Neural progenitor cell (in vitro differentiated cells): ENCODE measurements around the gene PROCR. TPM values are rescaled to one million over a fixed set of nuclear protein-coding genes. Genes with fewer than 3 reads are reported as not detected.

Source experiments
- DNase-seq: peaks from one replicate; pipeline ENCODE4 v3.0.0-alpha.2; 2016; ENCODE audit warnings: low spot score
- H2AFZ ChIP-seq: fragments of 200-600 bp; sonication (generic); replicated peaks from 2 replicates; pipeline ENCODE4 v1.6.1; 2016; ENCODE audit warnings: antibody characterized with exemption
- H3F3A ChIP-seq: fragments of 200-600 bp; sonication (generic); 2 replicates; pipeline ENCODE4 v1.6.1; 2016; ENCODE audit warnings: antibody characterized with exemption, low read depth
- H3K27ac ChIP-seq: fragments of 200-600 bp; sonication (generic); 2 replicates; pipeline ENCODE4 v1.5.1; 2016; ENCODE audit warnings: mild to moderate bottlenecking
- H3K27me3 ChIP-seq: fragments of 200-600 bp; sonication (generic); 2 replicates; pipeline ENCODE4 v1.6.1; 2016; ENCODE audit warnings: mild to moderate bottlenecking, moderate library complexity
- H3K36me3 ChIP-seq: fragments of 200-600 bp; sonication (generic); 2 replicates; pipeline ENCODE4 v1.5.1; 2016
- H3K4me1 ChIP-seq: fragments of 200-600 bp; sonication (generic); 2 replicates; pipeline ENCODE4 v1.6.1; 2016; ENCODE audit warnings: mixed run types
- H3K4me2 ChIP-seq: fragments of 200-600 bp; sonication (generic); 2 replicates; pipeline ENCODE4 v1.6.1; 2016
- H3K4me3 ChIP-seq: fragments of 200-600 bp; sonication (generic); 2 replicates; pipeline ENCODE4 v1.5.1; 2016
- H3K79me2 ChIP-seq: fragments of 200-600 bp; sonication (generic); 2 replicates; pipeline ENCODE4 v1.6.1; 2016; ENCODE audit warnings: low read depth
- H3K9ac ChIP-seq: fragments of 200-600 bp; sonication (generic); 2 replicates; pipeline ENCODE4 v1.6.1; 2016
- H3K9me3 ChIP-seq: fragments of 200-600 bp; sonication (generic); 2 replicates; pipeline ENCODE4 v1.5.1; 2016; ENCODE audit warnings: low read depth
- H4K20me1 ChIP-seq: fragments of 200-600 bp; sonication (generic); 2 replicates; pipeline ENCODE4 v1.6.1; 2016; ENCODE audit warnings: low read depth
- H3K27ac Mint-ChIP-seq: 3 replicates; pipeline ENCODE4 v1.8.0; 2021; ENCODE audit warnings: mixed read lengths
- H3K27me3 Mint-ChIP-seq: 2 replicates; pipeline ENCODE4 v1.8.0; 2022; ENCODE audit warnings: low read depth, mild to moderate bottlenecking, inconsistent platforms, moderate library complexity, mixed read lengths; ENCODE audit not compliant: insufficient read depth
- H3K36me3 Mint-ChIP-seq: 3 replicates; pipeline ENCODE4 v1.8.0; 2021; ENCODE audit warnings: mixed read lengths
- H3K4me1 Mint-ChIP-seq: 3 replicates; pipeline ENCODE4 v1.8.0; 2021; ENCODE audit warnings: mixed read lengths
- H3K4me3 Mint-ChIP-seq: 3 replicates; pipeline ENCODE4 v1.8.0; 2021; ENCODE audit warnings: mild to moderate bottlenecking, moderate library complexity, mixed read lengths
- H3K9me3 Mint-ChIP-seq: 3 replicates; pipeline ENCODE4 v1.8.0; 2020; ENCODE audit warnings: mixed read lengths
- CTCF ChIP-seq: fragments of 200-600 bp; sonication (generic); IDR thresholded peaks from 2 replicates; pipeline ENCODE4 v1.5.1; 2017; ENCODE audit warnings: antibody characterized with exemption, mild to moderate bottlenecking
- EZH2 ChIP-seq: fragments of 200-600 bp; sonication (generic); IDR thresholded peaks from 2 replicates; pipeline ENCODE4 v1.6.1; 2017; ENCODE audit warnings: antibody characterized with exemption, mild to moderate bottlenecking, moderate library complexity
- EZH2phosphoT487 ChIP-seq: fragments of 200-600 bp; sonication (generic); IDR thresholded peaks from 2 replicates; pipeline ENCODE4 v1.6.1; 2017; ENCODE audit warnings: antibody characterized with exemption
- total RNA-seq: library from RNA; depleted of rRNA; stranded (reverse); fragments of >200 nt; gene quantifications from 2 replicates; pipeline ENCODE4 v1.2.3, GENCODE V29; 2015; ENCODE audit warnings: low replicate concordance

The PROCR gene
- total RNA-seq, 1 donor from 2014 or later: 3.1 TPM

GRCh38 chr20:35129647-35130069 lies 42.2 kb upstream of the PROCR start:
- Histone ChIP-seq H3K4me2 (no peak overlapping the region), H3K4me3 (no peak overlapping the region), H3K9ac (no peak overlapping the region), H3K4me1 (no peaks in the 10 kb centered on the region), H3K27me3 (no peaks in the 10 kb centered on the region), H3K9me3 (no peaks in the 10 kb centered on the region), H2AFZ (no peak overlapping the region), H3F3A (no peaks in the 10 kb centered on the region), H4K20me1 (no peaks in the 10 kb centered on the region), H3K27ac (no peak overlapping the region), H3K79me2 (no peaks in the 10 kb centered on the region), H3K36me3 (no peaks in the 10 kb centered on the region)
- H3K9me3 Mint-ChIP-seq: no peaks in the 10 kb centered on the region
- H3K4me3 Mint-ChIP-seq: no peak overlapping the region
- no peak overlapping the region for H3K27ac Mint-ChIP-seq
- H3K36me3 Mint-ChIP-seq: peaks cover 10% of the 10 kb centered on the region
- H3K27me3 Mint-ChIP-seq: peaks cover 5% of the 10 kb centered on the region
- TF ChIP-seq CTCF (no peak), EZH2phosphoT487 (no peak), EZH2 (no peak)
- no peaks in the 10 kb centered on the region for H3K4me1 Mint-ChIP-seq
- no peak for DNase-seq

- Histone ChIP-seq H3K36me3 (no peaks in the 10 kb centered on the region), H3K27me3 (no peaks in the 10 kb centered on the region), H3K9ac (no peak overlapping the region), H3K4me2 (no peak overlapping the region), H2AFZ (no peak overlapping the region), H3F3A (no peaks in the 10 kb centered on the region), H4K20me1 (no peaks in the 10 kb centered on the region), H3K79me2 (no peaks in the 10 kb centered on the region), H3K9me3 (no peaks in the 10 kb centered on the region), H3K4me1 (no peaks in the 10 kb centered on the region), H3K27ac (no peak overlapping the region), H3K4me3 (no peak overlapping the region)
- Mint-ChIP-seq H3K9me3 (no peaks in the 10 kb centered on the region), H3K27me3 (peaks cover 5% of the 10 kb centered on the region), H3K36me3 (peaks cover 3% of the 10 kb centered on the region), H3K27ac (no peak overlapping the region), H3K4me1 (no peaks in the 10 kb centered on the region), H3K4me3 (no peak overlapping the region)
- TF ChIP-seq EZH2phosphoT487 (no peak), EZH2 (no peak), CTCF (no peak)
- no peak for DNase-seq
Observed at GRCh38 chr20:35131934-35132333, 39.9 kb upstream of the PROCR start.

GRCh38 chr20:35133031-35133430 lies 38.8 kb upstream of the PROCR start:
- Histone ChIP-seq H3K4me1 (no peaks in the 10 kb centered on the region), H3K4me3 (no peak overlapping the region), H3K4me2 (no peak overlapping the region), H3K9me3 (no peaks in the 10 kb centered on the region), H3K79me2 (no peaks in the 10 kb centered on the region), H3K9ac (no peak overlapping the region), H3K27ac (no peak overlapping the region), H4K20me1 (no peaks in the 10 kb centered on the region), H3F3A (no peaks in the 10 kb centered on the region), H3K36me3 (no peaks in the 10 kb centered on the region), H2AFZ (no peak overlapping the region), H3K27me3 (no peaks in the 10 kb centered on the region)
- no peak for DNase-seq
- Mint-ChIP-seq H3K4me1 (no peaks in the 10 kb centered on the region), H3K9me3 (no peaks in the 10 kb centered on the region), H3K27ac (no peak overlapping the region), H3K27me3 (peaks cover 8% of the 10 kb centered on the region), H3K36me3 (peaks cover 2% of the 10 kb centered on the region), H3K4me3 (no peak overlapping the region)
- TF ChIP-seq EZH2phosphoT487 (no peak), EZH2 (no peak), CTCF (no peak)
